Smooth muscle cell (in vitro differentiated cells): ENCODE data around the gene SCGB3A1. TPM values are rescaled to one million over a fixed set of nuclear protein-coding genes. Genes with fewer than 3 reads are reported as not detected.

Experiments
- DNase-seq: peaks from one replicate; lab custom pipeline; 2025; ENCODE audit not compliant: unreplicated experiment; lab: John Stamatoyannopoulos, UW
- H2AFZ ChIP-seq: fragments of 200-600 bp; sonication (generic); 2 replicates; pipeline ENCODE4 v1.6.0; 2016; ENCODE audit warnings: antibody characterized with exemption, low read depth, mild to moderate bottlenecking
- H3F3A ChIP-seq: fragments of 200-600 bp; sonication (generic); 2 replicates; pipeline ENCODE4 v1.6.0; 2017; ENCODE audit warnings: antibody characterized with exemption, low read depth
- H3K27ac ChIP-seq: fragments of 200-600 bp; sonication (generic); 2 replicates; pipeline ENCODE4 v1.5.1; 2016; ENCODE audit warnings: low read depth, mild to moderate bottlenecking
- H3K27me3 ChIP-seq: fragments of 200-600 bp; sonication (generic); 2 replicates; pipeline ENCODE4 v1.6.1; 2016; ENCODE audit warnings: low read depth, mild to moderate bottlenecking
- H3K36me3 ChIP-seq: fragments of 200-600 bp; sonication (generic); 2 replicates; pipeline ENCODE4 v1.5.1; 2016; ENCODE audit warnings: low read depth
- H3K4me1 ChIP-seq: fragments of 200-600 bp; sonication (generic); 2 replicates; pipeline ENCODE4 v1.5.1; 2016; ENCODE audit warnings: low read depth
- H3K4me2 ChIP-seq: fragments of 200-600 bp; sonication (generic); 2 replicates; pipeline ENCODE4 v1.6.0; 2016; ENCODE audit warnings: mild to moderate bottlenecking
- H3K4me3 ChIP-seq: fragments of 200-600 bp; sonication (generic); 2 replicates; pipeline ENCODE4 v1.5.1; 2016; ENCODE audit warnings: mild to moderate bottlenecking
- H3K79me2 ChIP-seq: fragments of 200-600 bp; sonication (generic); 2 replicates; pipeline ENCODE4 v1.6.0; 2016; ENCODE audit warnings: low read depth, mild to moderate bottlenecking
- H3K9ac ChIP-seq: fragments of 200-600 bp; sonication (generic); 2 replicates; pipeline ENCODE4 v1.6.0; 2016; ENCODE audit warnings: low read depth
- H3K9me3 ChIP-seq: fragments of 200-600 bp; sonication (generic); replicated peaks from 2 replicates; pipeline ENCODE4 v1.5.1; 2016; ENCODE audit warnings: low read depth
- H4K20me1 ChIP-seq: fragments of 200-600 bp; sonication (generic); 2 replicates; pipeline ENCODE4 v1.6.0; 2016; ENCODE audit warnings: low read depth
- CTCF ChIP-seq: fragments of 200-600 bp; sonication (generic); IDR thresholded peaks from 2 replicates; pipeline ENCODE4 v1.5.1; 2017; ENCODE audit warnings: borderline replicate concordance, mild to moderate bottlenecking, antibody characterized with exemption; ENCODE audit not compliant: insufficient read depth, poor library complexity, severe bottlenecking
- WGBS: methylation state at CpG from one replicate; pipeline ENCODE4 v1.1.7; 2016; ENCODE audit warnings: low lambda C conversion rate; 5-methylcytosine and 5-hydroxymethylcytosine counted together
- polyA plus RNA-seq: library from polyadenylated mRNA; unstranded; fragments of >200 nt; fragmentation: Nextera tagmentation; extraction: Ambion mirVana; gene quantifications from 2 replicates; pipeline ENCODE4 v1.2.1, GENCODE V29; 2016
- total RNA-seq: library from RNA; depleted of rRNA; stranded (reverse); fragments of >200 nt; gene quantifications from 2 replicates; pipeline ENCODE4 v1.2.3, GENCODE V29; 2014

SCGB3A1 gene
- total and polyA plus RNA-seq, 2 experiments from 2014 or later, result not detected

DNA sequence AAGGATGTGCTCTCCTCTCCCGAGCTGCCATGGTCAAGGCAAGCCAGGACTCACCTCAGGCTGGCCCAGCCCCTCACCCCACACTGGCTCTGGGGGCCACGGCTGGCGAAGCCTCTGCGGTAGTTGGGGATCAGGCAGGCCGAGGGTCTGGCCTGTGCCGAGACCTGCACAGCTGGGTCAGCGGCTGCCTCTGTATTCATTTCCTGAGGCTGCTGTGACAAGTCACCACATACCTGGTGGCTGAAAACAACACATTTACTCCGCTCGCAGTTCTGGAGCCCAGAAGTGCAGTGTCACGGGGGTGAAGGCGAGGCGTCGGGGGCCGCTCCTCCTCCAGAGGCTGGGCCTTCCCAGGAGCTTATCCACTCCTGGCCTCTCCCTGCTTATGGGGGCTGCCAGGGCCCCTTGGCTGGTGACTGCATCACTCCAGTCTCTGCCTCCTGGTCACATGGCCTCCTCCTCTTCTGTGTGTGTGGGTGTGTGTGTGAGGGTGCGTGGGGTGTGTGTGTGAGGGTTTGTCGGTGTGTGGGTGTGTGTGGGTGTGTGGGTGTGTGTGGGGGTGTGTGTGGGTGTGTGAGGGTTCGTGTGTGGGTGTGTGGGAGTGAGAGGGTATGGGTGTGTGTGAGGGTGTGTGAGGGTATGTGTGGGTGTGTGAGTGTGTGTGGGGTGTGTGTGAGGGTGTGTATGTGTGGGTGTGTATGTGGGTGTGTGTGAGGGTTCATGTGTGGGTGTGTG, 3.2 kb upstream of the SCGB3A1 start:
- no peak overlapping the region for H3K9ac ChIP-seq
- 89% methylated on average over 17 of the region's 17 CpGs for WGBS
- H3K27me3 ChIP-seq, result peaks cover 41% of the 10 kb centered on the region
- H3K36me3 ChIP-seq, result no peaks in the 10 kb centered on the region
- H3K4me2 ChIP-seq, result no peak overlapping the region
- TF ChIP-seq CTCF, result no peak
- no peak overlapping the region for H2AFZ ChIP-seq
- H3K4me3 ChIP-seq, result no peak overlapping the region
- DNase-seq, result no peak
- H3K27ac ChIP-seq, result no peak overlapping the region
- H3K79me2 ChIP-seq, result no peaks in the 10 kb centered on the region
- no peaks in the 10 kb centered on the region for H3K9me3 ChIP-seq
- no peaks in the 10 kb centered on the region for H3F3A ChIP-seq
- H4K20me1 ChIP-seq, result no peaks in the 10 kb centered on the region
- peaks cover 13% of the 10 kb centered on the region for H3K4me1 ChIP-seq

- 92% methylated on average over 19 of the region's 19 CpGs for WGBS
- H3K4me3 ChIP-seq, result no peak overlapping the region
- H2AFZ ChIP-seq, result no peak overlapping the region
- no peak for TF ChIP-seq CTCF
- no peaks in the 10 kb centered on the region for H3K36me3 ChIP-seq
- no peaks in the 10 kb centered on the region for H3K79me2 ChIP-seq
- no peak for DNase-seq
- H3K4me1 ChIP-seq, result peaks cover 13% of the 10 kb centered on the region
- no peak overlapping the region for H3K4me2 ChIP-seq
- no peaks in the 10 kb centered on the region for H3F3A ChIP-seq
- no peaks in the 10 kb centered on the region for H4K20me1 ChIP-seq
- no peaks in the 10 kb centered on the region for H3K9me3 ChIP-seq
- no peak overlapping the region for H3K9ac ChIP-seq
- H3K27me3 ChIP-seq, result peaks cover 50% of the 10 kb centered on the region
- no peak overlapping the region for H3K27ac ChIP-seq
Measured at GRCh38 chr5:180593446-180594206, 2.3 kb upstream of the SCGB3A1 start.

DNA sequence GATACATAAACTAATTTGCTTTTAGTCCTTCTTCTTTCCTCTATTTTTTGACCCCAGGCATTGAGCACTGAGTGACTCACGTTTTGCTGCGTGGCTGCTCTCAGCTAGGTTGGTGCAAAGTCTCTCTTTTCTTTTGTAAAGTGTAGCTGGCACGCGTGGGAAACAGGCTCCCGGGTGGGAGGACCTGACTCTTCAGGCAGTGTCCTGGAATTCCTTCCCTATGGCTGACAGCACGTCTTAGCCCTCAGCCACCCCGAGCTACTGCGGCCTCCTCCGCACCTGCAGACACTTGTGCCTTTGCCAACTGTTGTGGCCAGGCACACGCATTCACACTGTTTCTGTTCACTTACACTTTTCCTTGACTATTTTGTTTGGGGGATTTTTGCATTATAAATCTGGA, 877 bp upstream of the SCGB3A1 start:
- Histone ChIP-seq H3K27me3 (peaks cover 64% of the 10 kb centered on the region), H3K9ac (no peak overlapping the region), H3K4me1 (peaks cover 13% of the 10 kb centered on the region), H3K36me3 (no peaks in the 10 kb centered on the region), H3K79me2 (no peaks in the 10 kb centered on the region), H3K27ac (no peak overlapping the region), H3K4me3 (no peak overlapping the region), H4K20me1 (no peaks in the 10 kb centered on the region), H3K4me2 (no peak overlapping the region), H3F3A (no peaks in the 10 kb centered on the region), H3K9me3 (no peaks in the 10 kb centered on the region), H2AFZ (no peak overlapping the region)
- DNase-seq, result no peak
- WGBS, result 75% methylated on average over 10 of the region's 10 CpGs
- TF ChIP-seq CTCF, result no peak
